Gastrocnemius medialis (tissue), 4 donors: ENCODE measurements around the gene DPYD.

Source experiments
- POLR2A ChIP-seq, 2 donors: fragments of 450-650 bp; IDR thresholded peaks; one replicate each; pipeline ENCODE4 v1.6.1; 2017; ENCODE audit warnings: antibody characterized with exemption in 2 of 2, mild to moderate bottlenecking in 2 of 2, moderate library complexity in 2 of 2
- TF ChIP-seq, protein P1 (sequence below), 5 experiments: fragments of 450-650 bp in 3 of 5; fragments of 200-600 bp in 2 of 5; sonication (generic) in 2 of 5; IDR thresholded peaks in 4 of 5; conservative IDR thresholded peaks in 1 of 5; 1 replicate in 4 of 5; 2 replicates in 1 of 5; pipeline ENCODE4 v1.5.1; 2016 to 2019; ENCODE audit warnings: antibody characterized with exemption in 5 of 5, mild to moderate bottlenecking in 3 of 5, moderate library complexity in 3 of 5

- TF ChIP-seq, protein P1, sequence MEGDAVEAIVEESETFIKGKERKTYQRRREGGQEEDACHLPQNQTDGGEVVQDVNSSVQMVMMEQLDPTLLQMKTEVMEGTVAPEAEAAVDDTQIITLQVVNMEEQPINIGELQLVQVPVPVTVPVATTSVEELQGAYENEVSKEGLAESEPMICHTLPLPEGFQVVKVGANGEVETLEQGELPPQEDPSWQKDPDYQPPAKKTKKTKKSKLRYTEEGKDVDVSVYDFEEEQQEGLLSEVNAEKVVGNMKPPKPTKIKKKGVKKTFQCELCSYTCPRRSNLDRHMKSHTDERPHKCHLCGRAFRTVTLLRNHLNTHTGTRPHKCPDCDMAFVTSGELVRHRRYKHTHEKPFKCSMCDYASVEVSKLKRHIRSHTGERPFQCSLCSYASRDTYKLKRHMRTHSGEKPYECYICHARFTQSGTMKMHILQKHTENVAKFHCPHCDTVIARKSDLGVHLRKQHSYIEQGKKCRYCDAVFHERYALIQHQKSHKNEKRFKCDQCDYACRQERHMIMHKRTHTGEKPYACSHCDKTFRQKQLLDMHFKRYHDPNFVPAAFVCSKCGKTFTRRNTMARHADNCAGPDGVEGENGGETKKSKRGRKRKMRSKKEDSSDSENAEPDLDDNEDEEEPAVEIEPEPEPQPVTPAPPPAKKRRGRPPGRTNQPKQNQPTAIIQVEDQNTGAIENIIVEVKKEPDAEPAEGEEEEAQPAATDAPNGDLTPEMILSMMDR (IDR thresholded peaks at IDR 0.05 in 4 of 5, conservative IDR thresholded peaks at IDR 0.05 in 1 of 5), result no peak
- TF ChIP-seq POLR2A (IDR thresholded peaks at IDR 0.05), result no peak
Observed at GRCh38 chr1:97913506-97914139, 7.2 kb downstream of the DPYD start.
